NCI-H2029 treated with DMSO at 0.1 percent for 48 hours (cell line): ENCODE data around the gene TOPAZ1.
"Not testable (repeated sequence)": the region's sequence is repeated elsewhere in the genome, so short reads cannot be mapped to it uniquely, and the experiment has no call there.

Source experiments
- DNase-seq: peaks from one replicate; lab custom pipeline; 2025; lab: John Stamatoyannopoulos, UW

Gene TOPAZ1

GRCh38 chr3:44334326-44334725 is 92.6 kb downstream of the TOPAZ1 start:
- no peak for DNase-seq

- DNase-seq, result no peak
Measured at GRCh38 chr3:44337248-44337785, 95.6 kb downstream of the TOPAZ1 start.

GRCh38 chr3:44338010-44338827 is 96.5 kb downstream of the TOPAZ1 start, which contains the start of gene TCAIM:
TSS of gene TCAIM (plus strand) at chr3:44338766. CDS start at chr3:44354783, 16,017 bp downstream.
- DNase-seq, result peak; percentile 94

- DNase-seq, result no peak
Measured at GRCh38 chr3:44338828-44339127, 97.1 kb downstream of the TOPAZ1 start.

GRCh38 chr3:44339181-44340057 is 97.7 kb downstream of the TOPAZ1 start:
- no peak for DNase-seq

GRCh38 chr3:44340058-44340395 is 98.3 kb downstream of the TOPAZ1 start:
- DNase-seq, result no peak

GRCh38 chr3:44342176-44342790 is 100.6 kb downstream of the TOPAZ1 start:
- DNase-seq, result no peak

- no peak for DNase-seq
Measured at GRCh38 chr3:44343421-44343820, 101.7 kb downstream of the TOPAZ1 start.

- not testable (repeated sequence) for DNase-seq
Measured at GRCh38 chr3:44346590-44346989, 104.9 kb downstream of the TOPAZ1 start.

- no peak for DNase-seq
Measured at GRCh38 chr3:44348993-44349392, 107.3 kb downstream of the TOPAZ1 start.

GRCh38 chr3:44353355-44353924 is 111.8 kb downstream of the TOPAZ1 start:
- no peak for DNase-seq

GRCh38 chr3:44355362-44356033 is 113.8 kb downstream of the TOPAZ1 start:
- peak; percentile 53 for DNase-seq

- no peak for DNase-seq
Measured at GRCh38 chr3:44359146-44359751, 117.6 kb downstream of the TOPAZ1 start.

- no peak for DNase-seq
Measured at GRCh38 chr3:44363591-44363990, 121.9 kb downstream of the TOPAZ1 start.

- no peak for DNase-seq
Measured at GRCh38 chr3:44365952-44366351, 124.3 kb downstream of the TOPAZ1 start.

GRCh38 chr3:44375450-44375849 is 133.8 kb downstream of the TOPAZ1 start:
- DNase-seq, result no peak
